Activated CD8-positive, alpha-beta memory T cell treated with anti-CD3 and anti-CD28 coated beads for 4 hours (primary cell): ENCODE results near the gene WIZ.

Experiments used
- DNase-seq, 2 donors: peaks; one replicate each; pipeline ENCODE4 v3.0.0-alpha.2; 2020; ENCODE audit warnings: low read depth in 2 of 2

Gene WIZ

DNA sequence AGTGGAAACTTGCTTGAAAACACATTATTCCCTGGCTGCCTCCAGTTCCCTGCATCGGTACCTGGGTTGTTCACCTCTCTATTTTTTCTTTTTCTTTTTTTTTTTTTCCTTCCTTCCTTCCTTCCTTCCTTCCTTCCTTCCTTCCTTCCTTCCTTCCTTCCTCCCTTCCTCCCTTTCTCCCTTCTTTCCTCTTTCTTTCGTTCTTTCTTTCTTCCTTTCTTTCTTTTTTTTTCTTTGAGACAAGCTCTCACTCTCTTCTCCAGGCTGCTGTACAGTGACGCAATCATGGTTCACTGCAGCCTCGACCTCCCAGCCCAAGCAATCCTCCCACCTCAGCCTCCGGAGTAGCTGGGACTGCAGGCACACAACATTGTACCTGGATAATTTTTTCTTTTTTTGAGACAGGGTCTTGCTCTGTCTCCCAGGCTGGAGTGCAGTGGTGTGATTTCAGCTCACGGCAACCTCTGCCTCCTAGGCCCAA is 18.0 kb upstream of the WIZ start:
- DNase-seq = no peak

GRCh38 chr19:15466851-15467733 is 17.3 kb upstream of the WIZ start:
- DNase-seq = peak in 1 of 2 donors; percentile 62

- peak; percentile 34 to 59 for DNase-seq
Observed at GRCh38 chr19:15464394-15465385, 14.9 kb upstream of the WIZ start, which contains the start of gene RASAL3. RASAL3 (minus strand) TSS chr19:15464544; CDS start chr19:15464358, 186 bp downstream.

DNA sequence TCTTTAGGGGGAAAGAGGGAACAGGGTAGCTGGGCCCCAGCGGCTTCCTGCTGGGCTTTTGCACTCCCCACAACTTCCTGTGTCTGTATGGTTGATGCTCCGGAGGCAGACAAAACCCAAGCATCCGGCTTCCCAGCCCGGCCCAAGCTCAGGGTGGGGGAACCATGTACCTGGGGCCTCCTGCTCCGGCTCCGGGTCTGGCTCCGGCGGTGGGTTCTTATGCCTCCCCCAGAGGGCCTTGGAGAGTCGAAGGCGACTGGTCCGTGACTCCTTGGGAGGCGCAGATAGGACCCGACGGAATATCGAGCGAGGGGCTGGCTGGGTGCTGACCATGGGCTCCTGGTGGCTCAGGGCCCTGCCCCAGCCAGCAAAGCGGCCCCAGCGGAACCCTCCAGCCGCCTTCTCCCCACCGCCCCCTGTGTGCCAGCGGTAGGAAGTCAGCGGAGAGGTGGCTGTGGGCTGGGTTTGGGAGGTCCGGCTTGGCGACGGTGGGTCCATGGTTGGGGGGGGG is 14.2 kb upstream of the WIZ start:
- peak; percentile 53 to 62 for DNase-seq

DNA sequence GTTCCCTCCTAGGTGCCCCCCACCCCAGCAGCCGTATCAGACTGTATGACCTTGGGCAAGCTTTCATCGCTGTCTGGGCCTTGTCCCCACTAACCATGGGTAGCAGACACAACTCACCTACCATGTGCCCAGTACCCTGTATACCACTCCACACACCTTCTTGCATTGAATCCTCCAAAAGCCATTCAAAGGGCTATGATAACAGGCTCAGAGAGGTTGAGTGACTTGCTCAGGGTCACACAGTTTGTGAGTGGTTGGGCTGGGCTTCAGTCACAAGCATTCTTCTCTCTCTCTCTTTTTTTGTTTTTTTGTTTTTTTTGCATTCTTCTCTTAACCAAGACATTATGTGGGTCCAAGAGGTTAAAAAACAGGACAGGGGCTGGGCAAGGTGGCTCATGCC is 11.9 kb upstream of the WIZ start:
- no peak for DNase-seq

DNA sequence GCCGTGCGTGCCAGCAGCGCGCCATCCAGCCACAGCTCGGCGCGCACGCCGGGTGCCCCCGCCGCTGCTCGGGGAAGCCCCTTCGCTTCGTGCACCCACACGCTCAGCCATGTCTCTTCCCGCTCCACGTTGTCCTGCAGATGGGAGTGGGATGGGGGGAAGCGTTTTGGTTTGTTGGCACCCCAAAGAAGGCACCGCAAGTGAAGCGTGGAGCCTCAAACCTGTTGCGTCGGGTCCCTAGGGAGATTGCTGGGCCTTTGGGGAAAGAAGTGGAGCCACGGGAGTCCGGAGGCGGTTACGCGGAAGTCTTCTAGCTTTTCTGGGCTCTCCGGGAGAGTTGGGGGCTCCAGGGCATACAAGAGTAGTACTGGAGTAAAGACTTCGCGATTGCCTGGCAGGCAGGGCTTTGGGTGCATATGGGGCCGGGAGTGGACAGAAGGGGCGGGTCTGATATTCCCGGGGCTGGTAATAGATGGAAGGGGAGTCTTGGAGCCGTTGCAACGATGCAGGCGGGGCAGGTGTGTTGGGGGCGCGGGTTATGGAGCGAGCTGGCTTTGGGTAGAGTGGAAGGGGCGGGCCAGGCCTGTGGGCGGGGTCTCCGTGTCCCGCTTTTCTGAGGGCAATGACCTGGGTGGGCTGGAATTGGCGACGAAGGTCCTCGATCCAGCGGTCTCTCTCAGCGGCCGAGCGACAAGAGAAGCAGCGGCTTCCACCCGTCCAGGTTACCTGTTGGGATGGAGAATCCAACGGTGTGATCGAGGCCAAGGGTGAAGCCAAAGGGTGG is 8.1 kb upstream of the WIZ start:
- no peak for DNase-seq

GRCh38 chr19:15456871-15457700 is 7.3 kb upstream of the WIZ start:
- DNase-seq = no peak

DNA sequence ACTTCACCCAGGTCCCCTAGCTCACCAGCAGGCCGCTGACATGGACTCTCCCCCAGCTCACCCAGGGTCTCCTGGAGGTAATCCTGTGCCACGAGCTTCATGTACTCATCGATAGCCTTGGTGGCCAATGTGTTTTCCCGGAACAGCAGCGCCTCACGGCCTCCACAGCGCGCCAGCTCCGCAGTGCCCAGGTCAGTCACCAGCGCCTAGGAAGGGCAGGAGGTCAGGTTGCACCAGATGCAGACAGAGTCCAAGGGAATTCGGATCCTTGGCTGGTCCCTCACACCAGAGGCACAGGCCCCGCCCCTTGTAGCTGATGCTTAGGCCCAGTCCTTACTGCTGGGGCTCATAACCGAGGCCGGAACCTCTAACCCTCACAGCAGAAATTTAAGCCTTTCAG is 6.7 kb upstream of the WIZ start:
- no peak for DNase-seq

DNA sequence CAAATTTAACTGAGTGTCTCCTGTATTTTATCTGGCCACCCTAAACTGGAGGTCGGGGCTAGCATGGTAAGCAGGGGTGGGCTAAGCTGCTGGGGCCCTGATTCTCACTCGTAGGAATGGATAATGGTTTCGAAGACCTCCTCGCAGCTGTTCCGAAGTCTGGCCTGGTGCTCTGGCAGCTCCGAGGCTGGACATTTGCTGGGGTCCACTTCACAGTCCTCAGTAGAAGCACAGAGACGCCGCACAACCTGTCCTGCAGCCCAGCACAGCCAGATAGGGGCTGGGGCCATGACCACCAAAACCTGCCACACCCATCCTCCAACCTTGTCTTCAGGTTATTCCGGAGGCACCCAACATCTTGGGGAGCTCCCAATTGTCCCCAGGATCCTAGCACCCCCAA is 6.2 kb upstream of the WIZ start:
- DNase-seq = no peak

DNA sequence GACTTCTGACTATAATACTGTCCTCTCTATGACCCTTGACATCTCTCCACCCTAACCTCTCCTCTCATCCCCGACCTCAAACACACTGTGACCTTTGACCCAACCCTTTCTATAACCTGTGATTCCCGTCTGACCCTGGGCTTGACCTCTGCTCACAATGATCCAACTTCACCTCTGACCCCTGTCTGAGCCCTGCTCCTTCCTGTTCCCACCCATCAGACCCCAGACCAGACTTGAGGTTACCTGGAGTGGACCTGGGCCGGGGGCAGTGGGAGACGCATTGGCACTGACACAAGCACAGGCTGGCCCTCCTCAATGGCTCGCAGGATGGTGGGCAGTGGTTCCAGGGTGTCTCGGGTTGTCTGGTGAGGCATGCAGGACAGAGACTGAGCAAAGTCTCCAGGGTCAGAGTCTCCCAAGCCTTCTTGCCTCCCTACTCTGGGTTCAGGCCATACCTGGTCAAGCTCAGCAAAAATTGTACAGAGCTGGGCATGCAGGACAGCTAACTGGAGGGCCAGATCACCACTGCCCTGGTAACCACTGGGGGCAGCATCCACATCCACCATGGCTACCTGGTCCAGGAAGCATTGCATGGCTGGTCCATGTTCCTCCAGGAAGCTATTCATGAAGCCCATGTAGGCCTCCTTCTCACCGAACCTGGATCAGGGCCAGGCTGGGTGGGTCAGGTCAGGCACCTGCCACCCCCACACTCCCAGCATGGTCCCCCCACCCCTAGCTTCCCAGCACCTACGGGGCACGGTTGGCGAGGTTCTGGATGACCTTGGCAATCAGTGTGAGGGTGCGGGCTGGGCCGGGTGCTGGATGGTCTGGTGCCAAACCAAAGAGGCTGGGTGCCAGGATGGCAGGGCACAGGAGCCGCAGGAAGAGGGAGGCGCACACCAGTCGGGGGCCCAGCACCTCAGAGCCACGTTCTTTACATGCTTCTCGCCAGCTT is 4.4 kb upstream of the WIZ start:
- no peak for DNase-seq

GRCh38 chr19:15453091-15453578 is 3.4 kb upstream of the WIZ start:
- no peak for DNase-seq

DNA sequence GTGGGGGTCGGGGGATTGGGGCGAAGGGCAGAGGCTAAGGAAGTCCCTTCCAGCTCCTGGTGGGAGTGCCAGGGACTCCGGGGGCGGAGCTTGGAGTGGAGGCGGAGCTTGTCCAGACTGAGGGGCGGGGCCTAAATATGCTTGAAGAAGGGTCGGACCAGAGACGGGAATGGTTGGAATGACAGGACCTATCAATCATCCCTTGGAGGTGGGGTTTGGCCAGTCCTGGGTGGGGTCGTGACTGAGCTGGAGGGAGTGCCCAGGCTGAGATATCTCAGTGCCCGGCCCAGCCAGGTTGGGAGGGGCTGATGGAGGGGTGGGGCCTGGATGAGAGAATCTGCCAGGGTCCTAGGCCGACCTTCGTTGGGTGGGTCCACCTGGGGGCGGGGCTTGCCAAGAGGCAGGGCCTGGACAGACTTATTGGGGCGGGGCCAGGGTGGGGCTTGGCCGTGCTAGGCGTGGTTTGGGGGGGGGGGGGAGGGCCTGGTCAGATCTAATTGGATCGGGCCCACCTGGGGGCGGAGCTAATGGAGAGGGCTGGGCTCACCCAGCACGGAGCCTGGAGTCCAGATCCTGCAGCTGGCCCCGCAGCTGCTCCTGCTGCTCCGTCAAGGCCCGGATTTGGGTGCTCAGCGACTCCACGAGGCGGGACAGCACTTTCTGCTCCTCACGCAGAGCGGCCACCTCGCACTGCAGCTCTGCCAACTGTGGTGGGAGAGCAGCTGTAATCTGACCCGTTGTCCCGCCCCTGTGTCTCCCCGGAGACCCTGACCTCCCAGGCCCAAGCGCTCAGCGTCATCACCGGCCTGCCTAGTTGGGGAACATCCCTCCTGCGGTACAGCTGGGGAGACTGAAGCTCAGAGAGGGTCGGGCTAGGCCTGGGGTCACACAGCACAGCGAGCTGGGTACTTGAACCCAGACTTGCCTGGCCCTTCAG is 2.6 kb upstream of the WIZ start:
- DNase-seq = no peak

DNA sequence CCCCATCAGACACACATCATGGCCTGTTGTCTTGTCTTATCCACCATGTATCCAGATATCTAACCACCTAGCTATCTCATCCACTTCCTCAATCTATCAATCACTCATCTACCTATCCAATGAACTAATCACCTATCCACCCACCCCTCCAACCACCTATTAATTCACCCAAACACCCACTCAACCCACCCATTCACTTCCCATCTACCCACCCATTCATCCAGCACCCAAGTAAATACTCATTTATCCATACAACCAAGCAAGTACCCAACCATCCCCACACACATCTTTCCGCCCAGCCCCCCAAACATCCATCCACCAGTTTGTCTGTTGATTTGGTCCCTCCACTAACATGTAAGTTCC is 753 bp upstream of the WIZ start:
- no peak for DNase-seq

DNA sequence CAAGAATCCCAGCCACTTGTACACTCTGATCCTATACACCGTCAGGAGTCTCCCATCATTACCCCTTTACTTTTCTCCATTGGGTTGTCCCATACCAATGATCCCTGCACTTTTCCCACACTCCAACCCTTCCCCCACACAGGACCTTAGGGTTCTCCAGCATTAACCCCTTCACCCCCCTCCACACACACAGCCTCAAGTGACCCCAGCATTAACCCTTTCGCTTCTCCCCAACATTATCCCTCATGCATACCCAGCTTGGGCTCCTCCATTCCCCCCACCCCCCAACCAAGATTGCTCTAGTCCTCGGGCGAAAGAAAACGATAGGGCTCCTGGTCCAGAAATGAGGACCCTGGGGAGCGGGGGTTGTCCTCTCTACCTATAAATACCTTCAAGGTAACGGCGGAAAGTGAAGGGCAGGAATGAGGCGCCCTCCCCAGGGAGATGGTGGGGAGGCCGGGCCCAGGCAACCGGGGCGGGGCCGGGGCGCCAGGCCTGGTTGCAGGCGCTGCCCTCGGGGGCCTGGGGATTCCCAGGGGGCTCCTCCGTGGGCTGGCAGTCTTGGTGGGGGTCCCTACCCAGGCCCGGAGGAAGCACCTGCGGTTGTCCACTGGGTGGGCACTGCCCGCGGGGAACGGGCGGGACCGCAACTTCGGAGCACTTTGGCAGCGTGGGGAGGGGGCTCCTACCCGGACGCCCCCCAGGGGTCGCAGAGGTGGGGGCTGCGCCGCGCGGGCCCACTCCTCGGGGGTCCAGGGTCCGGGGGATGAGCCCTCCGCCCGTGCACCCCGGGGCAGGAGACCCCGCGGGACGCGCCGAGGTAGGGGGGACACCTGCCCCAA is 757 bp downstream of the WIZ start:
- no peak for DNase-seq

DNA sequence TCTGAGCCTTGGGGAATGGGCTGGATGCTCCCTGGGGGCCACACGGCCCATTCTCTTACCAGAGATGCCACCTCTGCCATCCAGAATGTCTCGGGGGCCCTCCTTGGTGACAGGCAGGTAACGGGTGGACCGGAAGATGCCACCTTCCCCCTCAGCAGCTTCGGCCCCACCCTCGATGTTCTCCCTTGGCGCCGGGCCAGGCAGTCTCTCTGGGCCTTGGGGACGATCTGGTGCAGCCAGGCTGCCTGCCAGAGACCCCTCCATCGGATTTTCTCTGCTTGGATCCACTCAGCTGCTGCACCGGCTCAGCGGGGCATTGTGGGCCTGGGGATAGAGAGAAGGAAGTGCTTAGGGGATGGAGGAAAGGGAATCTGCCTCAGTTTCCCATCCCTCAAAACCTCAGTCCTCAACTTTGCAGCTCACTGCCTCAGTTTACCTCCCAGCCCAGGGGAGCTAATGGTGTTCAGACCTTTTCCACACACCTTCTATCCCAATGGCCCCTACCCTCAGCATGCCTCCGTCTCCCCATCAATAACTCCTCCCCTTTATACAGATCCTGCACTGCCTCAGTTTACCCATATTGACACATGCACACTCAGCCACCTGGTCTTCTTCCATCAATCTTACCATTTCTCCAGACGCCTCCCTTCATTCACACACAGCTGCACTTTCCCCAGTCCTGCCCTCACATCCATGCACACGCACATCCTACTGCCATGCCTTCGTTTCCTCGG is 1.5 kb downstream of the WIZ start:
- no peak for DNase-seq

- no peak for DNase-seq
Observed at GRCh38 chr19:15447057-15447456, 2.7 kb downstream of the WIZ start.
